ENCODE results near the gene FLG.

GRCh38 chr1:152367436-152367835 is 42.4 kb upstream of the FLG start:
- TF ChIP-seq CTCF (IDR thresholded peaks at IDR 0.05; ENCODE audit: insufficient read depth, low read length, poor library complexity, severe bottlenecking) (no peak), EZH2phosphoT487 (conservative IDR thresholded peaks at IDR 0.05; ENCODE audit: low read length) (no peak)
